ENCODE results near the gene WHRN.

DNA sequence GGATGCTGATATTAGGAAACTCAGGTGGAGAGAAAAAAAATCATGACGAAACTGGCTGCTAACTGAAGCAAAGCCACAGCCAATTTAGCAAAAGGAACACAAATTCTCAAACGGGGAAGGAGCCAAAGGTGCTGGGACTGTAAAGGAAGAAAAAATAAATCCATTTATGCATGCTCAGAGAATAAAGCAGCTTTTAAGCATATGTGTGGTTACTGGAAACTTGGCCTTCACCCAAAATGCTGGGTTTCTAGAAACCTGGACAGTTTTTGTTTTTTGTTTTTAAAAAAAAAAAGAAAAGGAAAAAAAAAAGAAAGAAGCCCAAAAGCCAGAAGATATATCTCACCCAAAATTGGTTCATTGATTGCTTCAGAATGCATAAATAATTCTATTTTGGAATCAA is 8.0 kb downstream of the WHRN start:
- TF ChIP-seq, protein P1, sequence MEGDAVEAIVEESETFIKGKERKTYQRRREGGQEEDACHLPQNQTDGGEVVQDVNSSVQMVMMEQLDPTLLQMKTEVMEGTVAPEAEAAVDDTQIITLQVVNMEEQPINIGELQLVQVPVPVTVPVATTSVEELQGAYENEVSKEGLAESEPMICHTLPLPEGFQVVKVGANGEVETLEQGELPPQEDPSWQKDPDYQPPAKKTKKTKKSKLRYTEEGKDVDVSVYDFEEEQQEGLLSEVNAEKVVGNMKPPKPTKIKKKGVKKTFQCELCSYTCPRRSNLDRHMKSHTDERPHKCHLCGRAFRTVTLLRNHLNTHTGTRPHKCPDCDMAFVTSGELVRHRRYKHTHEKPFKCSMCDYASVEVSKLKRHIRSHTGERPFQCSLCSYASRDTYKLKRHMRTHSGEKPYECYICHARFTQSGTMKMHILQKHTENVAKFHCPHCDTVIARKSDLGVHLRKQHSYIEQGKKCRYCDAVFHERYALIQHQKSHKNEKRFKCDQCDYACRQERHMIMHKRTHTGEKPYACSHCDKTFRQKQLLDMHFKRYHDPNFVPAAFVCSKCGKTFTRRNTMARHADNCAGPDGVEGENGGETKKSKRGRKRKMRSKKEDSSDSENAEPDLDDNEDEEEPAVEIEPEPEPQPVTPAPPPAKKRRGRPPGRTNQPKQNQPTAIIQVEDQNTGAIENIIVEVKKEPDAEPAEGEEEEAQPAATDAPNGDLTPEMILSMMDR (IDR thresholded peaks at IDR 0.05), result no peak
- TF ChIP-seq POLR2A (IDR thresholded peaks at IDR 0.05), result no peak

All from tibial nerve (tissue), 3 donors.